AG09309 (cell line): ENCODE results near the gene GK.

Experiments
- DNase-seq: peaks from one replicate; pipeline ENCODE4 v3.0.0-alpha.2; 2010; ENCODE audit warnings: low read depth
- H3K4me3 ChIP-seq: 2 replicates; pipeline ENCODE4 v1.5.1; 2011; ENCODE audit warnings: mild to moderate bottlenecking, low read depth, low read length, moderate library complexity; ENCODE audit not compliant: control insufficient read depth
- TF ChIP-seq, protein P1 (sequence below): IDR thresholded peaks from 2 replicates; pipeline ENCODE4 v1.5.1; 2011; ENCODE audit warnings: mild to moderate bottlenecking, low read depth, low read length, inconsistent platforms; ENCODE audit not compliant: insufficient read depth, control insufficient read depth; ENCODE audit errors: missing control alignments

GK gene

DNA sequence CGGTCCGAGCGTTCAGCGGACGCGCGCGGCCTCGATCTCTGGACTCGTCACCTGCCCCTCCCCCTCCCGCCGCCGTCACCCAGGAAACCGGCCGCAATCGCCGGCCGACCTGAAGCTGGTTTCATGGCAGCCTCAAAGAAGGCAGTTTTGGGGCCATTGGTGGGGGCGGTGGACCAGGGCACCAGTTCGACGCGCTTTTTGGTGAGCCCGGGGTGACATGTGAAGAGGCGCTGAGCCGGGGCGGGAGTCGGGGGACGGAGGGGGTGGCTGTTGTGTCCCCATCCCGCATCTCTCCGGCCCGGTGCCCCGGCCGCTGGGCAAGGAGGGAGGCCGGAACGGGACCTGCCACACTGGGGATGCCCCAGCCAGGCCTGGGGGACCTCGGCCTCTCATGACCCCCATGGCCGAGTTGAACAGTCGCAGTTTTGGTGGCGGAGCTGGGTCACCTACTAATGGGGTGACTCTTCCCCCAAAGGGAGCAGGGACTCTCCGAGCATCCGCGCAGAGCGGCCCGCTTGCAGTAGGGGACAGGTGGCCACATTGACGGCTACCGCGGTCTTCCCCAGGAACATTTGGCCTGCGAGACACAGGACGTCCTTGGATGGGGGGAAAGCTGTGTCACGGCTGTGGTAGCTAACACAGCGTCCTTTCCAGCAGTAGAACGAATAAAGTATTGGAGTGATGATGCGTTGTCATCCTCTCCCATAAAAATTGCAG, at the start of gene GK:
Gene GK (plus strand): TSS at position 9 of the 717 bp plus-strand sequence. CDS start 115 bp downstream, at position 124.
- H3K4me3 ChIP-seq: peak within 1 kb of the TSS; percentile 80
- no peak for DNase-seq
- TF ChIP-seq, protein P1, sequence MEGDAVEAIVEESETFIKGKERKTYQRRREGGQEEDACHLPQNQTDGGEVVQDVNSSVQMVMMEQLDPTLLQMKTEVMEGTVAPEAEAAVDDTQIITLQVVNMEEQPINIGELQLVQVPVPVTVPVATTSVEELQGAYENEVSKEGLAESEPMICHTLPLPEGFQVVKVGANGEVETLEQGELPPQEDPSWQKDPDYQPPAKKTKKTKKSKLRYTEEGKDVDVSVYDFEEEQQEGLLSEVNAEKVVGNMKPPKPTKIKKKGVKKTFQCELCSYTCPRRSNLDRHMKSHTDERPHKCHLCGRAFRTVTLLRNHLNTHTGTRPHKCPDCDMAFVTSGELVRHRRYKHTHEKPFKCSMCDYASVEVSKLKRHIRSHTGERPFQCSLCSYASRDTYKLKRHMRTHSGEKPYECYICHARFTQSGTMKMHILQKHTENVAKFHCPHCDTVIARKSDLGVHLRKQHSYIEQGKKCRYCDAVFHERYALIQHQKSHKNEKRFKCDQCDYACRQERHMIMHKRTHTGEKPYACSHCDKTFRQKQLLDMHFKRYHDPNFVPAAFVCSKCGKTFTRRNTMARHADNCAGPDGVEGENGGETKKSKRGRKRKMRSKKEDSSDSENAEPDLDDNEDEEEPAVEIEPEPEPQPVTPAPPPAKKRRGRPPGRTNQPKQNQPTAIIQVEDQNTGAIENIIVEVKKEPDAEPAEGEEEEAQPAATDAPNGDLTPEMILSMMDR: no peak

DNA sequence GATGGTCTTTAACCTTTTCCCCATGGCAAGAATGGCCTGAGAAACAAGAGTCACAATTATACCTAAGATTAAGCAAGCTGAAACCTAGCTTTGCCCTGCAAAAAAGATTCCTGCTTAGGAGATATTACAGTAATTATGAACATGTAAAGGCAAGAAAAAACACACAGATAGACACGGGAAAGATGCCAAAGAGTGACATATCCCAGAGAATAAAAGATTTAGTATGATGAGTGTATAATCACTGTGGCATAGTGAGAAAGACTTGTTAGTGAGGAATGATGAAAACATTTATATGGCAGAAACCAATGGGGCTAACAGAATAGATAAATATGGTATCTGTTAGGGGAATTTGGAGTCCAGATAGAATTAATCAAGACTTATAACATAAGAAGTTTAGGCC, 46.1 kb upstream of the GK start:
- DNase-seq: no peak
- TF ChIP-seq, protein P1: no peak
- no peak overlapping the region for H3K4me3 ChIP-seq

DNA sequence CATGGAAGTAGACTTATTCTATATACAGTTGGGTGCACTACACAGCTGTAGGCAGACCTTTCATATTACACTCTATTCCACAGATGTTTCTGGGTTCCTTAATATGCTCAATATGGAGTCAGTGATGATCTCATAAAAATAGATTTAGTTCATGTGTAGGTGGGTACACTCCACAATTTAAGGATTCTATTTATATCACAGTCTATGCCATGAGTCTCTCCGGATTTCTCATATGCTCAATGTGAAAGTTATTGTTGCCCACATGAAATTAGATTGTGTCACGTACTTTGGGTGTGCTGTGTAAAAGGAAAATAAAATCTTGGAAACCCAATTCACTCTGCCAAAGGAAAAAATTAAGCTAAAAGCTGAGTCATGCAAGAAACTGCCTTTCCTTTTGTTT, 43.2 kb upstream of the GK start:
- TF ChIP-seq, protein P1: no peak
- no peak overlapping the region for H3K4me3 ChIP-seq
- no peak for DNase-seq

DNA sequence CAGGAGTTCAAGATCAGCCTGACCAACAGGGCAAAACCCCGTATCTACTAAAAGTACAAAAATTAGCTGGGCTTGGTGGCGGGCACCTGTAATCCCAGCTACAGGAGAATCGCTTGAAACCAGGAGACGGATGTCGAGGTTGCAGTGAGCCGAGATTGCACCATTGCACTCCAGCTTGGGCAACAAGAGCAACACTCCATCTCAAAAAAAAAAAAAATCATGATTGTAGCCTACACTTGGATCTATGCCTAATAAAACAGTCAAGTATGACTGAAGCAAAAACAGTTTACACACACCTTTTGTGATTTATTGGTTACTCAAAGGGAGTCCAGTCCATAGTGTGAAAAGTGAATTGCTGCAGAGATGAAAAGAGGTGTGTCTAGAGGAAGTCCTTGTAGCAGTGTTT, 41.0 kb upstream of the GK start:
- DNase-seq: no peak
- TF ChIP-seq, protein P1: no peak
- H3K4me3 ChIP-seq: no peak overlapping the region

DNA sequence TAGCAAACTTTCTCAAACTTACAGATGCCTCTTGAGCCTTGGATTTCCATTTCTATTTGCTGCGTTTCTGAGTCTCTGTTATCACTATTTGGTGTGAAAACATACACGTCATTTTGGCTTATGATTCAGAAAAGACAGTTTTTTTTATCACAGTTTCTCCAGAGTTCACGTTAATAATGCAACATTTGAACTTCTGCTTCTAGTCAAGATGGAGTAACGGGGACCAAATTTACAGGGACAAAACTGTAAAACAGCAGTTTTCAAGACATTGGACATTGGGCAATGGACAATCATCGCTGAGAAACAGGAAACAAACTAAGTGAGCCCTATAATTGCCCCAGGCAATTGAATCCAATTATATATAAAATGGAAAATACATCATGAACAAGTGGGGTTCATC, 39.5 kb upstream of the GK start:
- no peak for DNase-seq
- no peak overlapping the region for H3K4me3 ChIP-seq
- TF ChIP-seq, protein P1: no peak

DNA sequence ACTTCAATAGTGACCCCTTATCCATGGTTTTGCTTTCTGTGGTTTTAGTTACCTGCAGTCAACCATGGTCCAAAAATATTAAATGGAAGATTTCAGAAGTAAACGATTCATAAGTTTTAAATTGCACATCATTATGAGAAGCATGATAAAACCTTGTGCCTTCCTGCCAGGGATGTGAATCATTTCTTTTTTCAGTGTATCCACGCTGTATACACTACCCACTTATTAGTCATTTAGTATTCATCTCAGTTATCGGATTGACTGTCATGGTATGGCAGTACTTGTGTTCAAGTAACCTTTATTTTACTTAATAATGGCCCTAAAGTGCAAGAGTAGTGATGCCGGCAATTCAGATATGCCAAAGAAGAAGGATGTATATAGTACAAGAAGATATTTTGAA, 38.0 kb upstream of the GK start:
- TF ChIP-seq, protein P1: no peak
- peak; percentile 8 for DNase-seq
- H3K4me3 ChIP-seq: no peak overlapping the region

DNA sequence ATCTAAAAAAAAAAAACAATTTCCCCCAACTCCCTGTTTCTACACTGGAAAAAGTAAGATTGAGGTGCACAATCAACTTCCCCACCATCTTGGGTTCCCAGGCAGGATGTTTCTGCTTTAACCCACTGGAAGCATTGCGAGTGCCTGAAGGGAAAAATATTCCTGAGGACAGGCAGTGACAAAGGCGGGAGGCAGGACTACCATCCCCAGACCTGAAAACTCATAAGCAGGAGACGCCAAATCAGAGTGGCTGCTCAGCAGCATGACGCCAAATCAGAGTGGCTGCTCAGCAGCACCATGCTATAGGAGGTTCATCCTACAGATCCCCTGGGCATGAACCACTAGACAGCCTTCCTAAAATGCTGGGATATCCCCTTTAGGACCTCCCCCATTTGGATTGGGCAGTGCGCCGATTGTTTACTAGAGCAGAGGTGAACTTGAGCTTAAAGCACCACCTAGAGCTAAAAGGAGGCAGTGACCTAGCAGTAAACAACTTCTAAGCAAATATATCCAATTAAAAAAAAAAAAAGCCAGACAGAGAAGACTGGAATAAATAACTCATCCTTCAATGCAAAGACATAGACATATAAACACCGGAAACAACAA, 35.0 kb upstream of the GK start:
- no peak overlapping the region for H3K4me3 ChIP-seq
- DNase-seq: no peak
- TF ChIP-seq, protein P1: no peak
